ENCODE measurements around the gene FCHSD2. TPM values are rescaled to one million over a fixed set of nuclear protein-coding genes. Genes with fewer than 3 reads are reported as not detected.

The FCHSD2 gene
- total and polyA plus RNA-seq, 2 of the 13 experiments (the other 11 are each of a cell fraction or from before 2014, with no cell fraction given) = 20.5 to 24.8 TPM

DNA sequence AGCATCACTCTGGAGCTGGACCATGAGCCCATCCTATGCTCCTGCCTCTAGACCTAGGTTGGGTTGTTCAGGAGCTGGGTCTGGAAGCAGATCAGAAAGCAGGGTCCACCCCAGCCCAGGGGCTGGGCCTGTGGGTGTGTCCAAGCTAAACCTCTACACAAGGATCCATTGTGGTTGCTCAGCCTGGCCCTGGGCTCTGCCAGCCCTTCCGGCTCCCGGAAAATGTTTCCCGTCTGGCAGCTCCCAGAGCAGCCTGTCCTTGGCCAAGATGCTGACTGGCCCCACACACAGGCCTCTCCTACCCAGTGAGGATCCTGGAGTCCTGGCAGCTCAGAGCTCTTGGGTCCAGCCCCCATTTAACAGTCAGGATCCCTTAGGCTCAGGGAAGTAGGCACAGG, 35.3 kb upstream of the FCHSD2 start (continued):
- TF ChIP-seq KDM2A (CRISPR knock-in tag; IDR thresholded peaks at IDR 0.05; ENCODE audit: borderline replicate concordance, low read depth) (no peak), ZNF180 (CRISPR knock-in tag; IDR thresholded peaks at IDR 0.05; ENCODE audit: borderline replicate concordance, low read depth) (no peak), HOXA3 (CRISPR knock-in tag; IDR thresholded peaks at IDR 0.05) (0 out of 2 replicates have a peak, but pooled peaks have one; percentile 42), ZMYM2 (CRISPR knock-in tag; IDR thresholded peaks at IDR 0.05) (no peak)
- TF ChIP-seq, protein P1, sequence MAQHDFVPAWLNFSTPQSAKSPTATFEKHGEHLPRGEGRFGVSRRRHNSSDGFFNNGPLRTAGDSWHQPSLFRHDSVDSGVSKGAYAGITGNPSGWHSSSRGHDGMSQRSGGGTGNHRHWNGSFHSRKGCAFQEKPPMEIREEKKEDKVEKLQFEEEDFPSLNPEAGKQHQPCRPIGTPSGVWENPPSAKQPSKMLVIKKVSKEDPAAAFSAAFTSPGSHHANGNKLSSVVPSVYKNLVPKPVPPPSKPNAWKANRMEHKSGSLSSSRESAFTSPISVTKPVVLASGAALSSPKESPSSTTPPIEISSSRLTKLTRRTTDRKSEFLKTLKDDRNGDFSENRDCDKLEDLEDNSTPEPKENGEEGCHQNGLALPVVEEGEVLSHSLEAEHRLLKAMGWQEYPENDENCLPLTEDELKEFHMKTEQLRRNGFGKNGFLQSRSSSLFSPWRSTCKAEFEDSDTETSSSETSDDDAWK (CRISPR knock-in tag; IDR thresholded peaks at IDR 0.05) = no peak
- TF ChIP-seq, protein P2, sequence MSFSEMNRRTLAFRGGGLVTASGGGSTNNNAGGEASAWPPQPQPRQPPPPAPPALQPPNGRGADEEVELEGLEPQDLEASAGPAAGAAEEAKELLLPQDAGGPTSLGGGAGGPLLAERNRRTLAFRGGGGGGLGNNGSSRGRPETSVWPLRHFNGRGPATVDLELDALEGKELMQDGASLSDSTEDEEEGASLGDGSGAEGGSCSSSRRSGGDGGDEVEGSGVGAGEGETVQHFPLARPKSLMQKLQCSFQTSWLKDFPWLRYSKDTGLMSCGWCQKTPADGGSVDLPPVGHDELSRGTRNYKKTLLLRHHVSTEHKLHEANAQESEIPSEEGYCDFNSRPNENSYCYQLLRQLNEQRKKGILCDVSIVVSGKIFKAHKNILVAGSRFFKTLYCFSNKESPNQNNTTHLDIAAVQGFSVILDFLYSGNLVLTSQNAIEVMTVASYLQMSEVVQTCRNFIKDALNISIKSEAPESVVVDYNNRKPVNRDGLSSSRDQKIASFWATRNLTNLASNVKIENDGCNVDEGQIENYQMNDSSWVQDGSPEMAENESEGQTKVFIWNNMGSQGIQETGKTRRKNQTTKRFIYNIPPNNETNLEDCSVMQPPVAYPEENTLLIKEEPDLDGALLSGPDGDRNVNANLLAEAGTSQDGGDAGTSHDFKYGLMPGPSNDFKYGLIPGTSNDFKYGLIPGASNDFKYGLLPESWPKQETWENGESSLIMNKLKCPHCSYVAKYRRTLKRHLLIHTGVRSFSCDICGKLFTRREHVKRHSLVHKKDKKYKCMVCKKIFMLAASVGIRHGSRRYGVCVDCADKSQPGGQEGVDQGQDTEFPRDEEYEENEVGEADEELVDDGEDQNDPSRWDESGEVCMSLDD (CRISPR knock-in tag; IDR thresholded peaks at IDR 0.05; ENCODE audit: borderline replicate concordance) = no peak
- TF ChIP-seq, protein P3, sequence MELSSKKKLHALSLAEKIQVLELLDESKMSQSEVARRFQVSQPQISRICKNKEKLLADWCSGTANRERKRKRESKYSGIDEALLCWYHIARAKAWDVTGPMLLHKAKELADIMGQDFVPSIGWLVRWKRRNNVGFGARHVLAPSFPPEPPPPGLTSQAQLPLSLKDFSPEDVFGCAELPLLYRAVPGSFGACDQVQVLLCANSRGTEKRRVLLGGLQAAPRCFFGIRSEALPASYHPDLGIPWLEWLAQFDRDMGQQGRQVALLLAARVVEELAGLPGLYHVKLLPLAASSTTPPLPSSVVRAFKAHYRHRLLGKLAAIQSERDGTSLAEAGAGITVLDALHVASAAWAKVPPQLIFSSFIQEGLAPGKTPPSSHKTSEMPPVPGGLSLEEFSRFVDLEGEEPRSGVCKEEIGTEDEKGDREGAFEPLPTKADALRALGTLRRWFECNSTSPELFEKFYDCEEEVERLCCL (CRISPR knock-in tag; IDR thresholded peaks at IDR 0.05; ENCODE audit: borderline replicate concordance) = no peak
- TF ChIP-seq, protein P4, sequence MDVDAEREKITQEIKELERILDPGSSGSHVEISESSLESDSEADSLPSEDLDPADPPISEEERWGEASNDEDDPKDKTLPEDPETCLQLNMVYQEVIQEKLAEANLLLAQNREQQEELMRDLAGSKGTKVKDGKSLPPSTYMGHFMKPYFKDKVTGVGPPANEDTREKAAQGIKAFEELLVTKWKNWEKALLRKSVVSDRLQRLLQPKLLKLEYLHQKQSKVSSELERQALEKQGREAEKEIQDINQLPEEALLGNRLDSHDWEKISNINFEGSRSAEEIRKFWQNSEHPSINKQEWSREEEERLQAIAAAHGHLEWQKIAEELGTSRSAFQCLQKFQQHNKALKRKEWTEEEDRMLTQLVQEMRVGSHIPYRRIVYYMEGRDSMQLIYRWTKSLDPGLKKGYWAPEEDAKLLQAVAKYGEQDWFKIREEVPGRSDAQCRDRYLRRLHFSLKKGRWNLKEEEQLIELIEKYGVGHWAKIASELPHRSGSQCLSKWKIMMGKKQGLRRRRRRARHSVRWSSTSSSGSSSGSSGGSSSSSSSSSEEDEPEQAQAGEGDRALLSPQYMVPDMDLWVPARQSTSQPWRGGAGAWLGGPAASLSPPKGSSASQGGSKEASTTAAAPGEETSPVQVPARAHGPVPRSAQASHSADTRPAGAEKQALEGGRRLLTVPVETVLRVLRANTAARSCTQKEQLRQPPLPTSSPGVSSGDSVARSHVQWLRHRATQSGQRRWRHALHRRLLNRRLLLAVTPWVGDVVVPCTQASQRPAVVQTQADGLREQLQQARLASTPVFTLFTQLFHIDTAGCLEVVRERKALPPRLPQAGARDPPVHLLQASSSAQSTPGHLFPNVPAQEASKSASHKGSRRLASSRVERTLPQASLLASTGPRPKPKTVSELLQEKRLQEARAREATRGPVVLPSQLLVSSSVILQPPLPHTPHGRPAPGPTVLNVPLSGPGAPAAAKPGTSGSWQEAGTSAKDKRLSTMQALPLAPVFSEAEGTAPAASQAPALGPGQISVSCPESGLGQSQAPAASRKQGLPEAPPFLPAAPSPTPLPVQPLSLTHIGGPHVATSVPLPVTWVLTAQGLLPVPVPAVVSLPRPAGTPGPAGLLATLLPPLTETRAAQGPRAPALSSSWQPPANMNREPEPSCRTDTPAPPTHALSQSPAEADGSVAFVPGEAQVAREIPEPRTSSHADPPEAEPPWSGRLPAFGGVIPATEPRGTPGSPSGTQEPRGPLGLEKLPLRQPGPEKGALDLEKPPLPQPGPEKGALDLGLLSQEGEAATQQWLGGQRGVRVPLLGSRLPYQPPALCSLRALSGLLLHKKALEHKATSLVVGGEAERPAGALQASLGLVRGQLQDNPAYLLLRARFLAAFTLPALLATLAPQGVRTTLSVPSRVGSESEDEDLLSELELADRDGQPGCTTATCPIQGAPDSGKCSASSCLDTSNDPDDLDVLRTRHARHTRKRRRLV (CRISPR knock-in tag; IDR thresholded peaks at IDR 0.05) = no peak
- TF ChIP-seq, protein P5, sequence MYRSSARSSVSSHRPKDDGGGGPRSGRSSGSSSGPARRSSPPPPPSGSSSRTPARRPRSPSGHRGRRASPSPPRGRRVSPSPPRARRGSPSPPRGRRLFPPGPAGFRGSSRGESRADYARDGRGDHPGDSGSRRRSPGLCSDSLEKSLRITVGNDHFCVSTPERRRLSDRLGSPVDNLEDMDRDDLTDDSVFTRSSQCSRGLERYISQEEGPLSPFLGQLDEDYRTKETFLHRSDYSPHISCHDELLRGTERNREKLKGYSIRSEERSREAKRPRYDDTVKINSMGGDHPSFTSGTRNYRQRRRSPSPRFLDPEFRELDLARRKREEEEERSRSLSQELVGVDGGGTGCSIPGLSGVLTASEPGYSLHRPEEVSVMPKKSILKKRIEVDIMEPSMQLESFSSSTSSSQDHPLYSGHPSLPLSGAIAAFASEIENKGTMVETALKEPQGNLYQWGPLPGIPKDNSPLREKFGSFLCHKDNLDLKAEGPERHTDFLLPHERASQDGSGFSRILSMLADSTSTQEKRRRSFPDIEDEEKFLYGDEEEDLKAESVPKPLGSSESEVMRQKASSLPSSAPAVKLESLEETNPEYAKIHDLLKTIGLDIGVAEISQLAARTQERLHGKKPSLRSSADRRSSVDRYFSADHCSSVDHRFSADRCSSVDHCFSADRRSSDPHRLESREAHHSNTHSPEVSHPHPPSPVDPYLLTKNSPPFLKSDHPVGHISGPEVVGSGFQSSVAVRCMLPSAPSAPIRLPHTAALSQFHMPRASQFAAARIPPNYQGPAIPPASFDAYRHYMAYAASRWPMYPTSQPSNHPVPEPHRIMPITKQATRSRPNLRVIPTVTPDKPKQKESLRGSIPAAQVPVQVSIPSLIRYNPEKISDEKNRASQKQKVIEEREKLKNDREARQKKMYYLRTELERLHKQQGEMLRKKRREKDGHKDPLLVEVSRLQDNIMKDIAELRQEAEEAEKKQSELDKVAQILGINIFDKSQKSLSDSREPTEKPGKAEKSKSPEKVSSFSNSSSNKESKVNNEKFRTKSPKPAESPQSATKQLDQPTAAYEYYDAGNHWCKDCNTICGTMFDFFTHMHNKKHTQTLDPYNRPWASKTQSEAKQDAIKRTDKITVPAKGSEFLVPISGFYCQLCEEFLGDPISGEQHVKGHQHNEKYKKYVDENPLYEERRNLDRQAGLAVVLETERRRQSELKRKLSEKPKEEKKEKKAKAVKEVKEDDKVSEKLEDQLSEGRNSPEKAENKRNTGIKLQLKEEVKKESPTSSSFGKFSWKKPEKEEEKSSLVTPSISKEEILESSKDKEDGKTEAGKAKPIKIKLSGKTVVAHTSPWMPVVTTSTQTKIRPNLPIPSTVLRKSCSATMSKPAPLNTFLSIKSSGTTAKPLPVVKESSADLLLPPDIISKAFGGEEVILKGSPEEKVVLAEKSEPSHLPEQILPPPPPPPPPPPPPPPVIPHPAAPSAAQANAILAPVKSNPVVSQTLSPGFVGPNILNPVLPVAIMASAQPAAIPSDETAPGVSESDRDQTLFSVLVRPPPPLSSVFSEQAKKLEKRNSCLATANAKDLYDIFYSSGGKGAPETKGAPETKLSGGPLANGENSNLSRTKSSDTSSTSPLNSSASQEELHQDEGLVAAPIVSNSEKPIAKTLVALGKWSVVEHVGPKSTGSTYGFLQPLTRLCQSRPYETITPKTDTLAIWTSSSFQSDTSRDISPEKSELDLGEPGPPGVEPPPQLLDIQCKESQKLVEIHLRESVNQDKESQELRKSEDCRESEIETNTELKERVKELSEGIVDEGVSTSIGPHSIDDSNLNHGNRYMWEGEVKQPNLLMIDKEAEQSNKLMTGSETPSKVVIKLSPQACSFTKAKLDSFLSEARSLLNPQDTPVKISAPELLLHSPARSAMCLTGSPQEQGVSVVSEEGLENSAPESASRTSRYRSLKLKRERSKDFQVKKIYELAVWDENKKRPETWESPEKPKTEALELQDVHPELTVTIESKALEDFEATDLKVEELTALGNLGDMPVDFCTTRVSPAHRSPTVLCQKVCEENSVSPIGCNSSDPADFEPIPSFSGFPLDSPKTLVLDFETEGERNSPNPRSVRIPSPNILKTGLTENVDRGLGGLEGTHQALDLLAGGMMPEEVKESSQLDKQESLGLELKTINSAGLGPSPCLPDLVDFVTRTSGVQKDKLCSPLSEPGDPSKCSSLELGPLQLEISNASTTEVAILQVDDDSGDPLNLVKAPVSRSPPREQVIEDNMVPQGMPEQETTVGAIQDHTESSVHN (CRISPR knock-in tag; IDR thresholded peaks at IDR 0.05) = no peak; the same call in 1 of the 2 replicates
